Hematopoietic multipotent progenitor cell treated with erythropoietin and hydrocortisone succinate and interleukin-3 and kit ligand, for 8 days (in vitro differentiated cells): ENCODE results near the gene RELT.

Experiments used
- DNase-seq: peaks from one replicate; pipeline ENCODE4 v3.0.0-alpha.2; 2015

RELT gene

GRCh38 chr11:73439002-73439843 lies 63.0 kb downstream of the RELT start:
- no peak for DNase-seq

GRCh38 chr11:73445980-73446379 lies 69.8 kb downstream of the RELT start:
- DNase-seq: no peak

- DNase-seq: no peak
Observed at GRCh38 chr11:73446766-73447165, 70.6 kb downstream of the RELT start.
